ENCODE data around the gene SLC16A3. TPM values are rescaled to one million over a fixed set of nuclear protein-coding genes. Genes with fewer than 3 reads are reported as not detected.

The SLC16A3 gene
- total and polyA plus RNA-seq, 2 of the 4 experiments (the other 2 are of a cell fraction) = 49.1 to 181 TPM

DNA sequence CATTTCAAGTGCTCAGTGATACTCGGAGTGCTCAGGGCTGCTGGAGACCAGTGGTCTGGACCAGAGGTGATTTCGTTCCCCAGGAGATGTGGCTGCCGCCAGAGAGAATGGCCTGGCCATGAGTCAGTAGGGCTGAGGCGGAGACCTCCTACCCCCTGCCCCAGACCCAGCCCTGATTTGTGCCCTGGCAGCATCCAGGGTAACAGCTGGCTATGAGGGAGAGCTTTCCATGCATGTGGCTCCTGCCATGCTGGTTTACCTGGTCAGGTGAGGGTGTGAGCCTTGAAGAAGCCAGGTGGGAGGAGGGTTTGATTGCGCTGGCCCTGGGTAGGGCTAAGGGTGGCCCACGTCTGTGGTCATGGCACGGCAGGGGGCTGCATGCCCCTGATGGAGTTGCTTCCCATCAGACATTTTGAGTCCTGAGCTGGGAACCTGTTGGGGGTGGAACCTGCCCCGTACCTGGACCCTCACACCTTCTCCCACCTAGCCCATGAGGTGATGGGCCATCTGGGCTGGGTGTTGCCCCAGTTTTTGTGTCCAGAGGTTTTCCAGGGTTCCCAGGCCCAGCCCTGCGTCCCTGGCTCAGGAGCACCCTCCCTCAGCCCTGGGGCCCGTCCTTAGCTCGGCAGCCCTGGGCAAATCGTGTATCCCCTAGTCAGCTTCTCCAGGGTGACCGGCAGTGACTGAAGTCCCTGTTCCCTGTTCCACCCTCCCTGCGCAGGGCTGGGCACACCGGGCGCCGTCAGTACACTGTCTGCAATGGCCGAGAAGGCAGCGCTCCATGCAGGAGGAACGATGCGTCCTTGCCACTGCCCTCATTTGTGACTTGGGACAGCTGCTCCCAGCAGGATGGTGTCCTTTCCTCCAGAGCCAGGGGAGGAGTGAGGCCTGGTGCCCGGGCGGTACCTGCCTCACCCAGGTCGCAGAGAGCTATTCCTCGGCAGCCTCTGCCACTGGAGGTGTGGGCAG, 53.7 kb downstream of the SLC16A3 start:
- TF ChIP-seq FOS (IDR thresholded peaks at IDR 0.05; ENCODE audit: low read depth, low read length) = no peak
- no peak for TF ChIP-seq RAD21 (IDR thresholded peaks at IDR 0.05; ENCODE audit: low read length)
- TF ChIP-seq POLR2A (IDR thresholded peaks at IDR 0.05; ENCODE audit: low read depth, low read length) = no peak
- TF ChIP-seq NFE2L2 (IDR thresholded peaks at IDR 0.05; ENCODE audit: low read depth, low read length) = no peak
- TF ChIP-seq MXI1 (IDR thresholded peaks at IDR 0.05; ENCODE audit: borderline replicate concordance, low read depth, low read length) = no peak
- no peak for TF ChIP-seq CHD1 (IDR thresholded peaks at IDR 0.05; ENCODE audit: low read depth, low read length)
- TF ChIP-seq MAZ (IDR thresholded peaks at IDR 0.05; ENCODE audit: borderline replicate concordance, low read depth, low read length) = no peak

More for the DNA sequence above, 53.7 kb downstream of the SLC16A3 start:
- Histone ChIP-seq H3K23ac (ENCODE audit: low read depth, low read length) (no peak overlapping the region), H2BK5ac (ENCODE audit: low read depth, low read length, poor library complexity, severe bottlenecking) (peak overlapping the region; percentile 33), H4K8ac (ENCODE audit: low read depth in 2 of 2, low read length in 2 of 2) (peak overlapping the region in 1 of 2 experiments; percentile 31; a peak in 1 of 4 replicates), H3K14ac (replicated peaks; ENCODE audit: low read depth, low read length) (peak overlapping the region; percentile 31), H2BK20ac (ENCODE audit: low read depth, low read length) (peak overlapping the region; percentile 43), H4K5ac (ENCODE audit: low read depth, low read length) (no peak overlapping the region; the same call in 1 of the 2 replicates), H4K91ac (ENCODE audit: insufficient read depth, low read depth, low read length) (peak overlapping the region; percentile 10), H3K4me3 (ENCODE audit: insufficient read depth, low read depth, low read length) (no peak overlapping the region), H3K4ac (ENCODE audit: low read depth, low read length) (peak overlapping the region; percentile 57), H3K79me1 (ENCODE audit: low read depth in 1 of 2, low read length in 2 of 2) (peaks cover 0 to 12% of the 10 kb centered on the region in 2 experiments; a peak in 2 of 4 replicates), H3K27me3 (ENCODE audit: control insufficient read depth, insufficient read depth, low read length) (no peaks in the 10 kb centered on the region), H3K9me3 (ENCODE audit: control insufficient read depth, insufficient read depth, low read length) (no peaks in the 10 kb centered on the region), H4K20me1 (ENCODE audit: insufficient read depth, low read length) (no peaks in the 10 kb centered on the region), H2BK120ac (ENCODE audit: low read depth, low read length) (peak overlapping the region; percentile 53; the same call in 1 of the 2 replicates), H2AK5ac (ENCODE audit: low read depth, low read length) (peak overlapping the region; percentile 61), H2AK9ac (replicated peaks; ENCODE audit: low read depth, low read length, poor library complexity) (peak overlapping the region; percentile 52), H3K9ac (ENCODE audit: low read depth, low read length) (no peak overlapping the region), H2AFZ (replicated peaks; ENCODE audit: low read length, poor library complexity) (peak overlapping the region; percentile 36), H3K4me1 (ENCODE audit: control insufficient read depth, insufficient read depth, low read length) (peaks cover 22% of the 10 kb centered on the region), H3K18ac (ENCODE audit: low read depth, low read length) (peak overlapping the region; percentile 22), H3K9me1 (ENCODE audit: insufficient read depth, low read length) (peaks cover 26% of the 10 kb centered on the region), H3K56ac (ENCODE audit: extremely low read depth, insufficient read depth, low read length) (no peak overlapping the region), H3K27ac (ENCODE audit: insufficient read depth, low read length) (no peak overlapping the region), H3K36me3 (ENCODE audit: control insufficient read depth, insufficient read depth, low read length) (no peaks in the 10 kb centered on the region; the same call in 1 of the 2 replicates), H2BK15ac (ENCODE audit: low read depth, low read length) (no peak overlapping the region), H3K4me2 (ENCODE audit: low read depth, low read length) (no peak overlapping the region)
- no TSS peak for BruUV-seq (replicated peaks)
- peak; percentile 6; the same call in 1 of the 2 replicates for ATAC-seq (ENCODE audit: low read depth)
- intact Hi-C loops (cut with micrococcal nuclease) (no loop called here), in situ Hi-C loops (cut with MboI; ENCODE audit: low sequenced_read_pairs) (no loop called here), dilution Hi-C loops (cut with HindIII; ENCODE audit: low sequenced_read_pairs, unreplicated experiment) (no loop called here)
- no peak for DNase-seq
- POLR2A ChIA-PET (ENCODE audit: unreplicated experiment) = no interaction called here
- CTCF ChIA-PET = no interaction called here
- WGBS, 2 experiments (ENCODE audit: extremely low coverage in 2 of 2, insufficient read length in 1 of 2) = 96% methylated on average over 10 of the region's 25 CpGs; no CpG with 5 or more reads in 1 of the 2 experiments
